Measurements from ENCODE around the gene GFER.

DNA sequence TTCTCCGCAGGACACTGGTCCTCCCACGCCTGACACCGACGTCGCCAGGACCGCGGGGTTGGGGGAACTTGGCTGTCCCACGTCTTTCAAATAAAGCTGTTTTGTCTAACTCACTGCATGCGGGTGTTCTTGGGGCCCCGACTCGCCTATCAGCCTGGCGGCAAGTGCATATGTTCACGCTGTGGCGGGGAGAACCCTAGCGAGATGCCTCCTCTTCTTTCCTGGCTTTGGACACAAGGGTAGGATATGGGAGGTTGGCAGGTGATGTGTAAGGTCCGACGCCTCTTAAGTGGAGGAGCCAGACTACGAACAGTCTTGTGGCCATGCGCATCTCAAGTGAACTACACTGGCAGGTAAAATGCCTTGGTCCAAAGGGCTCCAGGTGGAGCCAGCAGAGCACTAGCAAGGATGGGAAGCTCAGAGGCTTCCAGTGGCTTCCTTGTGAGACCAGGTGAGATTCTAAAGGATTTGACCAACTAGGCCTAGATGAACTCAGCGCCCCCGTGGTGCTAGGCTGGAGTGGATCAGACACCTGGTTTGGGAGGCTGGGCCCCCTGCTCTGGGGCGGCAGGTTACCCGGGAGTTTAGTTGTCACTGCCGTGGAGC, 18.5 kb upstream of the GFER start:
- TF ChIP-seq ZNF76 (tag by site-specific recombination; IDR thresholded peaks at IDR 0.05; ENCODE audit: borderline replicate concordance, low read depth) (no peak), ZNF426 (tag by site-specific recombination; IDR thresholded peaks at IDR 0.05) (no peak), PRDM1 (tag by site-specific recombination; IDR thresholded peaks at IDR 0.05) (no peak)
